HepG2 (cell line): ENCODE measurements around the gene CASTOR1. TPM values are rescaled to one million over a fixed set of nuclear protein-coding genes. Genes with fewer than 3 reads are reported as not detected.

Experiments used
- ATAC-seq: fragments of 200-7000 bp; cut with Tn5 transposase; 3 replicates; pipeline ENCODE4 v1.9.1; 2020; ENCODE audit warnings: mild to moderate bottlenecking, moderate library complexity
- BruUV-seq: library from RNA; stranded (reverse); fragments of 400-500 nt; replicated peaks from 2 replicates; lab custom pipeline; 2021; lab: Mats Ljungman, UMichigan
- CTCF ChIA-PET: fragments of 300-600 bp; formaldehyde crosslinking; extraction: SDS; loops from one replicate; lab custom pipeline; 2021; ENCODE audit warnings: low total read pairs, inconsistent platforms, low intra/inter-chr PET ratio; lab: Yijun Ruan, JAX
- POLR2A ChIA-PET: fragments of 350-600 bp; sonication (Branson Sonifier 250); formaldehyde crosslinking; loops from one replicate; lab custom pipeline; 2020; ENCODE audit warnings: antibody characterized with exemption, inconsistent platforms; lab: Yijun Ruan, JAX
- DNase-seq: peaks from one replicate; pipeline ENCODE4 v3.0.0-alpha.2; 2015; ENCODE audit warnings: low spot score
- FAIRE-seq: peaks from 3 replicates; lab custom pipeline; 2011; peaks lifted over from hg19 to GRCh38; lab: Jason Lieb, UNC
- H2AFZ ChIP-seq: one replicate; pipeline ENCODE4 v1.6.1; 2011; ENCODE audit warnings: low read length, inconsistent platforms
- H3K27ac ChIP-seq: fragments of 300-600 bp; 3 replicates; pipeline ENCODE4 v1.8.0; 2011; ENCODE audit warnings: mixed run types, mild to moderate bottlenecking, mixed read lengths, low read length, inconsistent platforms; ENCODE audit not compliant: insufficient read depth; ENCODE audit errors: extremely low read length
- H3K27me3 ChIP-seq, 2 experiments: fragments of 200-600 bp in 1 of 2; 2 replicates in 1 of 2; 3 replicates in 1 of 2; pipeline versions ENCODE4 v1.6.0 to v1.8.0; 2011; ENCODE audit warnings: low read length in 2 of 2, mild to moderate bottlenecking in 2 of 2, moderate library complexity in 2 of 2, inconsistent platforms in 1 of 2; ENCODE audit not compliant: insufficient read depth in 2 of 2, control insufficient read depth in 1 of 2
- H3K36me3 ChIP-seq, 2 experiments: fragments of 200-600 bp in 1 of 2; replicated peaks in 1 of 2; 2 replicates in 1 of 2; 3 replicates in 1 of 2; pipeline versions ENCODE4 v1.5.1 to v1.8.0; 2011; ENCODE audit warnings: low read length in 2 of 2, inconsistent platforms in 1 of 2; ENCODE audit not compliant: insufficient read depth in 2 of 2, control insufficient read depth in 1 of 2
- H3K4me1 ChIP-seq: 2 replicates; pipeline ENCODE4 v1.5.1; 2012; ENCODE audit warnings: low read length, inconsistent platforms; ENCODE audit not compliant: insufficient read depth
- H3K4me2 ChIP-seq: 2 replicates; pipeline ENCODE4 v1.6.0; 2011; ENCODE audit warnings: low read depth, low read length, inconsistent platforms
- H3K4me3 ChIP-seq, 3 experiments: fragments of 200-600 bp in 1 of 3; sonication (generic), shearing (Covaris generic) in 1 of 3; replicated peaks in 1 of 3; 2 replicates each; pipeline ENCODE4 v1.5.1; 2011 to 2016; ENCODE audit warnings: low read length in 3 of 3, inconsistent platforms in 2 of 3, low read depth in 2 of 3, mild to moderate bottlenecking in 2 of 3, control low read depth in 1 of 3, mixed read lengths in 1 of 3; ENCODE audit not compliant: insufficient read depth in 1 of 3
- H3K79me2 ChIP-seq: one replicate; pipeline ENCODE4 v1.6.1; 2011; ENCODE audit warnings: low read length, inconsistent platforms; ENCODE audit not compliant: insufficient read depth
- H3K9ac ChIP-seq: 2 replicates; pipeline ENCODE4 v1.6.0; 2011; ENCODE audit warnings: mild to moderate bottlenecking, low read depth, low read length, inconsistent platforms; ENCODE audit not compliant: insufficient read depth
- H3K9me3 ChIP-seq: 2 replicates; pipeline ENCODE4 v1.5.1; 2012; ENCODE audit warnings: mild to moderate bottlenecking, low read length
- H4K20me1 ChIP-seq: 2 replicates; pipeline ENCODE4 v1.6.0; 2011; ENCODE audit warnings: inconsistent platforms, mild to moderate bottlenecking, low read length, moderate library complexity; ENCODE audit not compliant: insufficient read depth
- MTA1 ChIP-seq: sonication (generic); formaldehyde crosslinking; IDR thresholded peaks from 2 replicates; pipeline ENCODE4 v1.4.0; 2020; ENCODE audit warnings: missing genetic modification reagents, mild to moderate bottlenecking, borderline replicate concordance
- SMARCE1 ChIP-seq: fragments of 450-650 bp; IDR thresholded peaks from 2 replicates; pipeline ENCODE4 v1.6.1; 2017; ENCODE audit warnings: borderline replicate concordance
- ZKSCAN5 ChIP-seq: sonication (generic); formaldehyde crosslinking; IDR thresholded peaks from 2 replicates; pipeline ENCODE4 v1.5.1; 2020; ENCODE audit warnings: mild to moderate bottlenecking, missing genetic modification reagents
- ZNF136 ChIP-seq: sonication (generic); formaldehyde crosslinking; IDR thresholded peaks from 2 replicates; pipeline ENCODE4 v1.8.1; 2022; ENCODE audit warnings: low read depth, mild to moderate bottlenecking, moderate library complexity, missing genetic modification reagents
- ZNF180 ChIP-seq: sonication (generic); formaldehyde crosslinking; IDR thresholded peaks from 2 replicates; pipeline ENCODE4 v1.4.0; 2020; ENCODE audit warnings: low read depth, missing genetic modification reagents, borderline replicate concordance
- ZNF44 ChIP-seq: sonication (generic); formaldehyde crosslinking; IDR thresholded peaks from 2 replicates; pipeline ENCODE4 v1.5.1; 2020; ENCODE audit warnings: mild to moderate bottlenecking, missing genetic modification reagents
- WGBS: methylation state at CpG from one replicate; pipeline ENCODE4 v1.1.6; 2017; ENCODE audit warnings: low lambda C conversion rate; 5-methylcytosine and 5-hydroxymethylcytosine counted together
- in situ Hi-C: cut with HindIII; loops from 2 replicates; pipeline ENCODE4 v1.10.0; 2017; ENCODE audit warnings: low pct_unique_long_range_greater_than_20kb; ENCODE audit not compliant: extremely low pct_ligation_motif_present
- intact Hi-C: fragments of 100-400 bp; cut with micrococcal nuclease; formaldehyde crosslinking; loops from one replicate; pipeline ENCODE4 v1.10.0; 2022; ENCODE audit not compliant: unreplicated experiment
- polyA plus RNA-seq, 8 experiments: library from polyadenylated mRNA; depleted of rRNA in 3 of 8; stranded (reverse) in 7 of 8; unstranded in 1 of 8; fragments of >200 nt; fragmentation: Illumina TruSeq in 4 of 8; extraction: Trizol in 4 of 8; gene quantifications; 2 replicates each; pipeline versions ENCODE4 v1.2.1 to v1.2.3, GENCODE V29; 2011 to 2016; ENCODE audit warnings: low read depth in 4 of 8, missing spikeins in 1 of 8, mixed read lengths in 1 of 8; ENCODE audit not compliant: insufficient read depth in 1 of 8
- total RNA-seq, 5 experiments: library from RNA; depleted of rRNA; stranded (reverse); fragments of >200 nt; fragmentation: Illumina TruSeq; extraction: Trizol; gene quantifications; 2 replicates each; pipeline ENCODE4 v1.2.3, GENCODE V29; 2016; ENCODE audit warnings: low read depth in 1 of 5
- TF ChIP-seq, protein P1 (sequence below): IDR thresholded peaks from 2 replicates; pipeline ENCODE4 v1.6.1; 2016; ENCODE audit warnings: missing compliant biosample characterization, missing genetic modification reagents, borderline replicate concordance

Gene CASTOR1
- total and polyA plus RNA-seq, 2 of the 13 experiments (the other 11 are each of a cell fraction or from before 2014, with no cell fraction given), result 2.6 to 4.4 TPM

DNA sequence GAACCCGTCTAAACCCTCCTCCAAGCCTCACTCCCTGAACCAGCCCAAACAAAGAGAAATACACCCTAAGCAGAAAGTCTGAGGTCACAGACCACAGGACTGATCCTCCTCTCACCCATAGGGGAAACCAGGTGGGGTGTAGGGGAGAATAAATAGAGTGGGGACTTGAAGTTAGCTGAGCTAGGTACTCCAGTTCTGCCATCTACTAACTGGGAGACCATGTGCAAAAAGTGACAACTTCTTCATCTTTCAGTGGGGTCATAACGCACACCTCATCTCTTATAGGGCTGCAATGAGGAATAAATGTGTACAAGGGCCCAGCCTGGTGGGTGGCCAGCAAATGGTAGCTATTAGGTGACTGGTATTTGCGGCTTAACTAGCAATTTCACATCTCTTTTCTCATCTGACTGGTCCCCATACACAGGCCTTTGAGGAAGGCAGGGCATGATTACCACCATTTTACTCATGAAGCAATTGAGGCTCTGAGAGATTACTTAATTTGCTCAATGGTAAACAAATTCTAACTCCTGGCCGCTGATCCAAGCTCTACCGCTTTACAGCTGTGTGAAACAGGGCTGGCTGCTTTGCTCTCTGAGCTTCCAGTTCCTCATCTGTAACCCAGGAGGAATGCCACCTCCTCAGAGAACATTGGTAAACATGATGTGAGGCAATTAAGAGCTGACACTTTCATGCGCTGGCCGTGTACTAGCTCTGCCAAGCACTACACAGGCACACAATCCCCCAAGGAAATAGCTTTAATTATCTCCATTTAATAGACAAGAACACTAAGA, 20.8 kb upstream of the CASTOR1 start:
- FAIRE-seq (no peak), ATAC-seq (no peak), DNase-seq (no peak)
- no peaks in the 10 kb centered on the region for H3K27me3 ChIP-seq
- H3K36me3 ChIP-seq, result no peaks in the 10 kb centered on the region
- no peaks in the 10 kb centered on the region for H4K20me1 ChIP-seq
- H2AFZ ChIP-seq, result no peak overlapping the region
- POLR2A ChIA-PET, result interaction anchor here (0.6 to 1.1 kb wide), 2 partner anchors 47 to 98 kb away, joined by 3 read pairs; partner anchors contain the start of genes CCDC157 and SF3A1
- H3K27ac ChIP-seq, result no peak overlapping the region
- in situ Hi-C loops (no loop called here), intact Hi-C loops (no loop called here)
- no peaks in the 10 kb centered on the region for H3K79me2 ChIP-seq
- no peak for TF ChIP-seq ZKSCAN5 (CRISPR knock-in tag)
- no peak for TF ChIP-seq SMARCE1
- TF ChIP-seq MTA1 (CRISPR knock-in tag), result no peak
- TF ChIP-seq ZNF136 (CRISPR knock-in tag), result no peak
- TF ChIP-seq, protein P1, sequence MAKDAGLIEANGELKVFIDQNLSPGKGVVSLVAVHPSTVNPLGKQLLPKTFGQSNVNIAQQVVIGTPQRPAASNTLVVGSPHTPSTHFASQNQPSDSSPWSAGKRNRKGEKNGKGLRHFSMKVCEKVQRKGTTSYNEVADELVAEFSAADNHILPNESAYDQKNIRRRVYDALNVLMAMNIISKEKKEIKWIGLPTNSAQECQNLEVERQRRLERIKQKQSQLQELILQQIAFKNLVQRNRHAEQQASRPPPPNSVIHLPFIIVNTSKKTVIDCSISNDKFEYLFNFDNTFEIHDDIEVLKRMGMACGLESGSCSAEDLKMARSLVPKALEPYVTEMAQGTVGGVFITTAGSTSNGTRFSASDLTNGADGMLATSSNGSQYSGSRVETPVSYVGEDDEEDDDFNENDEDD, result no peak
- no peak for TF ChIP-seq ZNF44
- no peak for TF ChIP-seq ZNF180
- H3K9ac ChIP-seq, result no peak overlapping the region
- 96% methylated on average over 7 of the region's 7 CpGs for WGBS
- CTCF ChIA-PET, result no interaction called here
- H3K4me1 ChIP-seq, result peaks cover 14% of the 10 kb centered on the region
- no peak overlapping the region for H3K4me2 ChIP-seq
- no peaks in the 10 kb centered on the region for H3K9me3 ChIP-seq
- BruUV-seq, result no TSS peak
- H3K4me3 ChIP-seq, result no peak overlapping the region
